PC-9 (cell line): ENCODE data around the gene LIPH.
A peak's percentile ranks its signal among the peaks of the same experiment; 100 is the strongest.

Experiments used
- EZH2 ChIP-seq: fragments of 200-600 bp; sonication (generic); IDR thresholded peaks from 2 replicates; pipeline ENCODE4 v1.8.0; 2017; ENCODE audit warnings: antibody characterized with exemption, low read depth
- TF ChIP-seq, protein P1 (sequence below): fragments of 200-600 bp; sonication (generic); conservative IDR thresholded peaks from 2 replicates; pipeline ENCODE4 v1.6.1; 2017; ENCODE audit warnings: mixed run types, antibody characterized with exemption, mild to moderate bottlenecking, moderate library complexity

DNA sequence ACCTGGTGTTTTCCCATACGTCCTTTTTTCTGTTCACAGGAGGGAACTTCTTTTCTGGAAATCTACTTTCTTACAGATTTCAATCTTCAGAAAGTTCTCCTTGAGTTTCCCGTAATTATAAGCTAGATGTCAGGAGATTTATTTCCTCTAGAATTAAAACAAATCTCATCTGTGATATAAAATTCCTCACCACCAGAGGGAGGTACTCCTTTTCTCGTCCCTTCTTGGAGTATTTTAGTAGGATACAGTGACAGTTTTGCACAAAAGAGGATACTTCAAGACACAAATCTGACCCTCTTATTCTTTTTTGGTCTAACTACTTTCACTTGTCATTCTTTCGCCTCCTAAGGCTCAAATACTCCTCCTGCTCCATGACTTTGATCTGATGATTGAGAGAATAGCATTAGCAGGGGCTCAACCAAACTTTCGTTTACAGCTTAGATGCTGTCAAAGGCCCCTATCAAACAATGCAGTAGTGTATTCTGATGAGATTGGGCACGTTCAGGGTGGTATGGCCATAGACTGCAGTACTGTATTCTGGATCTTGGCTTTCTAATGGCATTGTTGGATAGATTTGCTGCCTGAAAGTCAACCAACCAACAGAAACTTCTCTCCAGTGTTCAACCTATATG, 91.6 kb downstream of the LIPH start:
- no peak for TF ChIP-seq EZH2
- TF ChIP-seq, protein P1, sequence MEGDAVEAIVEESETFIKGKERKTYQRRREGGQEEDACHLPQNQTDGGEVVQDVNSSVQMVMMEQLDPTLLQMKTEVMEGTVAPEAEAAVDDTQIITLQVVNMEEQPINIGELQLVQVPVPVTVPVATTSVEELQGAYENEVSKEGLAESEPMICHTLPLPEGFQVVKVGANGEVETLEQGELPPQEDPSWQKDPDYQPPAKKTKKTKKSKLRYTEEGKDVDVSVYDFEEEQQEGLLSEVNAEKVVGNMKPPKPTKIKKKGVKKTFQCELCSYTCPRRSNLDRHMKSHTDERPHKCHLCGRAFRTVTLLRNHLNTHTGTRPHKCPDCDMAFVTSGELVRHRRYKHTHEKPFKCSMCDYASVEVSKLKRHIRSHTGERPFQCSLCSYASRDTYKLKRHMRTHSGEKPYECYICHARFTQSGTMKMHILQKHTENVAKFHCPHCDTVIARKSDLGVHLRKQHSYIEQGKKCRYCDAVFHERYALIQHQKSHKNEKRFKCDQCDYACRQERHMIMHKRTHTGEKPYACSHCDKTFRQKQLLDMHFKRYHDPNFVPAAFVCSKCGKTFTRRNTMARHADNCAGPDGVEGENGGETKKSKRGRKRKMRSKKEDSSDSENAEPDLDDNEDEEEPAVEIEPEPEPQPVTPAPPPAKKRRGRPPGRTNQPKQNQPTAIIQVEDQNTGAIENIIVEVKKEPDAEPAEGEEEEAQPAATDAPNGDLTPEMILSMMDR, result peak; percentile 87
